ENCODE measurements around the gene CYB5A. TPM values are rescaled to one million over a fixed set of nuclear protein-coding genes. Genes with fewer than 3 reads are reported as not detected.

Gene CYB5A
- total RNA-seq, 4 donors from 2014 or later = 34.0 to 236 (median 173) TPM

DNA sequence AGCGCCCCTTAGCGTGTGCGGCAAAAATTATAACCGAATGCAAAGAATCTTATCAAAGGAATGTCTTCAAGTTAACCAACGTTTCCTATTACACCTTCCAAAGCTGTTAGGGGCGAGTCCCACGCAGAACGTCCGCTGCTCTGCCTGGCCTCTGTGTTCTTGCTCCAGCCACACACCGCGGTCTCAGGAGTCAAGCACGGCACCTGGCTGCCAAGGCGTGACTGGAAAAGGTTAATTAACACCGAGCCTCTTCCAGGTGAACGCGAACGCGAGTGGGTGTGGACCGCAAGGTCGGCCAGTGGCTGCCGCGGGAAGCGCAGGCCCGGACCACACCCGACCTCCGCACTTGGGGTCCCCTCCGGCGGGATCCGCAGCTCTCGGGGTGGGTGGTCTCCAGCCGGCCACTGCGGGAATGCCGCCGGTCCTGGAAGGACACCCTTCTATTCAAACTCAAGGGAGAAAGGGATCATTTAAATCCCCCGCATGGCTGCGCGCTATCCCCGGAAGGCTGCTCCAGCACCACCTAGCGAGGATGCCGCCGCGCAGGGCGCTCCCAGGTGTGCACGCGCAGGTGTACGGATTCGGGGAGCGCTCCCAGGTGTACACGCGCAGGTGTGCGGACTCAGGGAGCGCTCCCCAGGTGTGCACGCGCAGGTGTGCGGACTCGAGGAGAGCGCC lies 830 bp downstream of the CYB5A start:
- H3K9me3 ChIP-seq = no peaks in the 10 kb centered on the region
- intact Hi-C loops (cut with DNase I; ENCODE audit: low total_unique reads) = loop anchor here (5.0 kb wide), 1 partner anchor 606 kb away; no protein-coding TSS in a partner anchor
- TF ChIP-seq CTCF (IDR thresholded peaks at IDR 0.05) = peak; percentile 15 to 59 (median 33)
- TF ChIP-seq POLR2AphosphoS5 (IDR thresholded peaks at IDR 0.05) = peak in 1 of 3 donors; percentile 62
- no peak for TF ChIP-seq EP300 (IDR thresholded peaks at IDR 0.05; ENCODE audit: low read depth)
- no peak for TF ChIP-seq POLR2A (IDR thresholded peaks at IDR 0.05)
- 38 to 39% methylated on average over 11 to 37 of the region's 57 CpGs for WGBS, 2 donors (ENCODE audit: low coverage in 1 of 2)
- H3K4me3 ChIP-seq = peak overlapping the region; percentile 52 to 96 (median 66)
- no peaks in the 10 kb centered on the region for H3K36me3 ChIP-seq
- in situ Hi-C loops (cut with MboI; ENCODE audit: low pct_ligation_motif_present in 1 of 4, low pct_unique_long_range_greater_than_20kb in 1 of 4, low sequenced_read_pairs in 3 of 4) = no loop called here
- no peaks in the 10 kb centered on the region for H3K27me3 ChIP-seq
- H3K27ac ChIP-seq = peak overlapping the region; percentile 81 to 91 (median 86)
- DNase-seq = peak; percentile 65
- peaks cover 0 to 31% (median 18%) of the 10 kb centered on the region in 4 donors for H3K4me1 ChIP-seq

- no peak for TF ChIP-seq POLR2A (IDR thresholded peaks at IDR 0.05)
- no peak for TF ChIP-seq CTCF (IDR thresholded peaks at IDR 0.05)
- no peak for TF ChIP-seq EP300 (IDR thresholded peaks at IDR 0.05; ENCODE audit: low read depth)
- TF ChIP-seq POLR2AphosphoS5 (IDR thresholded peaks at IDR 0.05) = no peak
- 89 to 90% methylated on average over 4 to 7 of the region's 7 CpGs for WGBS, 2 donors (ENCODE audit: low coverage in 1 of 2)
- Histone ChIP-seq H3K4me1 (peaks cover 0 to 36% (median 22%) of the 10 kb centered on the region in 4 donors), H3K27me3 (no peaks in the 10 kb centered on the region), H3K27ac (peak overlapping the region; percentile 81 to 91 (median 86)), H3K9me3 (no peaks in the 10 kb centered on the region), H3K36me3 (no peaks in the 10 kb centered on the region), H3K4me3 (peak overlapping the region in 1 of 4 donors; percentile 61)
- in situ Hi-C loops (cut with MboI; ENCODE audit: low pct_ligation_motif_present in 1 of 4, low pct_unique_long_range_greater_than_20kb in 1 of 4, low sequenced_read_pairs in 3 of 4) = no loop called here
- no peak for DNase-seq
- intact Hi-C loops (cut with DNase I; ENCODE audit: low total_unique reads) = loop anchor here (5.0 kb wide), 1 partner anchor 607 kb away; no protein-coding TSS in a partner anchor
Measured at GRCh38 chr18:74290021-74290420, 1.7 kb downstream of the CYB5A start.

DNA sequence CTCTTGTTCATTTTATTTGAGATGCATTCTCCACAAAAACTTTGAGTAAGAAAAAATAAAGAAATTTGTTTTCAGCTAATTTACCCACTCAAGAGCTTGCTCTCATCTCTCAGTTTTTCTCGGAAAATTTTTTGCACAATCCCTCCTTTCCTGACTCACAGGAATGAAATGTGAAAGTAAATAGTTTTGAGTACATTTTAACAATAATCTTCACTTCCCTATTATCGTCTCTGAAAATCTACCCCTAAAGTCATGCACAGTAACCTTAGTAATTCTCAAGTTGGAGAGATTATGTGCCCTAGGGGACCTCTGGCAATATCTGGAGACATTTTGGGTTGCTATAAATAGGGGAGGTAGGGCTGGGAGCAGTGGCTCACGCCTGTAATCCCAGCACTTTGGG lies 2.6 kb downstream of the CYB5A start:
- in situ Hi-C loops (cut with MboI; ENCODE audit: low pct_ligation_motif_present in 1 of 4, low pct_unique_long_range_greater_than_20kb in 1 of 4, low sequenced_read_pairs in 3 of 4) (no loop called here), intact Hi-C loops (cut with DNase I; ENCODE audit: low total_unique reads) (no loop called here)
- Histone ChIP-seq H3K27me3 (no peaks in the 10 kb centered on the region), H3K36me3 (no peaks in the 10 kb centered on the region), H3K27ac (peak overlapping the region; percentile 54 to 91 (median 82)), H3K4me3 (peak overlapping the region in 1 of 4 donors; percentile 7), H3K9me3 (no peaks in the 10 kb centered on the region), H3K4me1 (peaks cover 0 to 45% (median 30%) of the 10 kb centered on the region in 4 donors)
- DNase-seq = no peak
- TF ChIP-seq CTCF (IDR thresholded peaks at IDR 0.05) = no peak
- 37 to 59% methylated on average over 2 to 3 of the region's 3 CpGs for WGBS, 2 donors (ENCODE audit: low coverage in 1 of 2)

DNA sequence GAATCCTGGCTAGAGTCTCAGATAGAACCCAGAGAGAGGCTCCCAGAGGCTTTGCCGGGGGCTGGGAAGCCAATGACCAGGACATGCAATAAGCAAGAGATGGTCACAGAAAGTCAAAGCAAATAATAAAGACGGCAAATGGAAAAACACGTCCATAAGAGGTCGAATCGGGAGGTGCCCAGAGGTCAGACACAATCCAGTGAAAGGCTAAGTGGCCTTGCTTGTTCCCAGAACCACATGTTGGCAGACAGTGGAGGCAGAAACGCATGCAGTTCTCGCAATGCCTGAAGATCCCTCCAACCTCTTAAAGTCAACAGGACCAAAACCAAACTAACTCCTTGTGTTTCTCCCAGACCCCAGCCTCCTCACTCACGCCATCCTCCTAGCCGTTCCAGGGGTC lies 3.0 kb downstream of the CYB5A start:
- Histone ChIP-seq H3K27me3 (no peaks in the 10 kb centered on the region), H3K4me3 (peak overlapping the region in 1 of 4 donors; percentile 7), H3K4me1 (peaks cover 0 to 48% (median 32%) of the 10 kb centered on the region in 4 donors), H3K36me3 (no peaks in the 10 kb centered on the region), H3K9me3 (no peaks in the 10 kb centered on the region), H3K27ac (peak overlapping the region; percentile 54 to 91 (median 82))
- in situ Hi-C loops (cut with MboI; ENCODE audit: low pct_ligation_motif_present in 1 of 4, low pct_unique_long_range_greater_than_20kb in 1 of 4, low sequenced_read_pairs in 3 of 4) = no loop called here
- TF ChIP-seq POLR2A (IDR thresholded peaks at IDR 0.05) (no peak), EP300 (IDR thresholded peaks at IDR 0.05; ENCODE audit: low read depth) (no peak), POLR2AphosphoS5 (IDR thresholded peaks at IDR 0.05) (no peak), CTCF (IDR thresholded peaks at IDR 0.05) (no peak)
- no peak for DNase-seq
- intact Hi-C loops (cut with DNase I; ENCODE audit: low total_unique reads) = no loop called here
- WGBS, 2 donors (ENCODE audit: low coverage in 1 of 2) = 79 to 94% methylated on average over 2 to 9 of the region's 9 CpGs
